A172 (cell line): Measurements from ENCODE around the gene TRIM41. TPM values are rescaled to one million over a fixed set of nuclear protein-coding genes. Genes with fewer than 3 reads are reported as not detected.

Experiments
- DNase-seq: peaks from one replicate; pipeline ENCODE4 v3.0.0-alpha.2; 2015; ENCODE audit warnings: low spot score
- total RNA-seq: library from RNA; depleted of rRNA; stranded (reverse); fragments of >200 nt; shearing (Covaris generic); gene quantifications from 2 replicates; pipeline ENCODE4 v1.2.3, GENCODE V29; 2014

Gene TRIM41
- total RNA-seq, 1 experiment from 2014 or later: 10.3 TPM

GRCh38 chr5:181232593-181232992, 9.5 kb downstream of the TRIM41 start:
- DNase-seq: no peak

DNA sequence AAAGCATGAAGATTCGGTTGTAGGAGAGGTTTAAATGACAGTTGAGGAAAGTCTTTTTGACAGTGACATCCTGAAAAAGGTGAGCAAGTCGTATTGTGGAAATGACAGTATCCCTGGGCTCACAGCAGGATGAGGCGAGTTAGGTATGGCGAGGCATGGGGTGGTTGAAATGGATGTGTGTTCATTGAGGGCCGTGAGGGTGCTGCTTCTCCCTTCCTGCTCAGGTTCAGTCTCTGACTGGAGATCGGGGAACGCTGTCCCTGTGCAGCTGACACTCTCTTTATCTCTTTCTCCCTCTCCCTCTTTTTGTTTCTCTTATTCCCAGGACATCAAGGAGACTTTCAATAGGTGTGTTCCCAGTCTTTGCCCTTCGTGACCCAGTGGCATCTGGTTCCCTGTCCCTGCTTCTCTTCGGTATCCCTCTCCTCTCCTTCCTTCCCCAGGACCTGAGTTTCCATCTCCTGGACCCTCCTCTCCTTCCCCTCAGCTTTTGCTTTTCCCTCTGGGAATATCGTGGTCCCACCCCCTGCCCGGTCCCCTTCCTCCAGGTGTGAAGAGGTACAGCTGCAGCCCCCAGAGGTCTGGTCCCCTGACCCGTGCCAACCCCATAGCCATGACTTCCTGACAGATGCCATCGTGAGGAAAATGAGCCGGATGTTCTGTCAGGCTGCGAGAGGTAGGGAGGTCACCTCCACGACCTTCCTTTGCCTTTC, 10.2 kb downstream of the TRIM41 start:
- no peak for DNase-seq

GRCh38 chr5:181233801-181234454, 10.8 kb downstream of the TRIM41 start:
- DNase-seq: no peak

DNA sequence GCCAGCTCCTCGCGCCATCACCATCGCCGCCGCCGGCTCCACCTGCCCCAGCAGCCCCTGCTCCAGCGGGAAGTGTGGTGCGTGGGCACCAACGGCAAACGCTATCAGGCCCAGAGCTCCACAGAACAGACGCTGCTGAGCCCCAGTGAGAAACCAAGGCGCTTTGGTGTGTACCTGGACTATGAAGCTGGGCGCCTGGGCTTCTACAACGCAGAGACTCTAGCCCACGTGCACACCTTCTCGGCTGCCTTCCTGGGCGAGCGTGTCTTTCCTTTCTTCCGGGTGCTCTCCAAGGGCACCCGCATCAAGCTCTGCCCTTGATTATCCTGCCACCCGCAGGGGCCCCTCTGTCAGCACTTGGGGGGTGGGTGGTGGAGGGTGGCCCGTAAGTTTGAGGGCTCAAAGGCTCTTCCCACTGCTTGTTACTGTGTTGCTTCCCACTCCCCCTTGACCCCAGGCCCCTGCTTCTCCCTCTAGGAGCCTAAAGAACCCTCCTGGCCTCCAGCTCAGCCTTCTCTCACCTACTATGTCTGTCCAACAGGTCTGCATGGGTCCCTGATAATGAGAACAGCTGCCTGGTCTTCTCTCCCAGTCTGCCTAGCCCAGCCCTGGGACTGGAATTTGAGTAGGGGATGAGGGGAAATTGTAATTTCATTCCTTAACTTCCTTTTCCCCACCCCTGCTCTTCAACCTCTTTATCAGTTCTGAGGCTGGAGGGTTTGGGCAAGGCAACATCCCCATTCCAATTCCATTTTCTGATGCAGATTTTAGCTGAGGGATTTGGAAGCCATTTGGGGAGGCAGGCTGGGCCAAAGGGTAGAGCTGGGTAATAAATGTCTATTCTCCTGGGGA, 11.6 kb downstream of the TRIM41 start:
- no peak for DNase-seq

DNA sequence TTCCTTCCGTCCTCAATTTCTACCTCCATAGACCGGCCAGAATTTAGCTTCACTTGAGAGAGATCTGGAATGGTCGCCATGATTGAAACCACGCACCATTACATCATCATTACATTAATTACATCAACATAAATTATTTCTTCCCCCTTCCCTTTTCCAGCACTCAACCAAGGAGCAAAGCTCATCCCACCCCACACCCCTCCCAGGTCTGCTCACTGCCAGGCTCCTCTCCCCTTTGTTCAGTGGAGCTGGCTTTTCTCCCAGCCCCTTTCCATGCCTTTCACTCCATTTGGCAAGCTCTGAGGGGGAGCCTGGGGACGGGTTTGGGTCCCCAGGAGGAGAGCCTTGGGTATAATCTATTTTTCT, 12.2 kb downstream of the TRIM41 start:
- DNase-seq: no peak

DNA sequence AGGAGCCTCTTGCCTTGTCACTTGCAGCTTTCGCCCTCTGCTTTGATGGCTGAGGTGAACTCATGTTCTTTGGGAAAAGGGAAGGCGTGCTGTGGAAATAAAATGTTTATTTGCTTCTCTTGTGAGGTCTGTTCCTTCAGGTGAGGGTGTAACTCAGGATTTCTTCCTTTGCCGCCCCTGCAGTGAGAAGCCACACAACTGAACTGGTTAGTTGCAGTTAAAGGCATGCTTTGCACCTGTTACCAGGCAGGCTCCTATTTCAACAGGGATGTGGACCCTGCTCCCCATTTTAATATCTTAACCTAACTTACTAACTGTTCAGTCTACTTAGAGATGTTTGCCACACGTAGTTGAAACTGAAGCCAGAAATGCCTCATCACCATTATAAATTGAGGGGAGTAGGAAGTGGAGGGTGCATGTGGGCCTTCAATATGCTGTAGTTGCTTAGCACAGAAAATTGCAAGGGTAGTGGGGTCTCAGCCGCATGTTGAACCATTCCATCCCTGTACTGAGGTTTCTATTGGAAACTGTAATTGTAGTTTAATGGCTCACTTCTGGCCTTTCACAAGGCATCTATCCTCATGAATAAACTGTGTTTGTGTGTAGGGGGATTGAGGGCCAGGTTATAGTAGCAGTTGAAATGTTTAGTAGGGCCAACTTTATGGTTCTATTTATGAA, 12.7 kb downstream of the TRIM41 start:
- DNase-seq: no peak

GRCh38 chr5:181236471-181236870, 13.4 kb downstream of the TRIM41 start:
- DNase-seq: no peak

DNA sequence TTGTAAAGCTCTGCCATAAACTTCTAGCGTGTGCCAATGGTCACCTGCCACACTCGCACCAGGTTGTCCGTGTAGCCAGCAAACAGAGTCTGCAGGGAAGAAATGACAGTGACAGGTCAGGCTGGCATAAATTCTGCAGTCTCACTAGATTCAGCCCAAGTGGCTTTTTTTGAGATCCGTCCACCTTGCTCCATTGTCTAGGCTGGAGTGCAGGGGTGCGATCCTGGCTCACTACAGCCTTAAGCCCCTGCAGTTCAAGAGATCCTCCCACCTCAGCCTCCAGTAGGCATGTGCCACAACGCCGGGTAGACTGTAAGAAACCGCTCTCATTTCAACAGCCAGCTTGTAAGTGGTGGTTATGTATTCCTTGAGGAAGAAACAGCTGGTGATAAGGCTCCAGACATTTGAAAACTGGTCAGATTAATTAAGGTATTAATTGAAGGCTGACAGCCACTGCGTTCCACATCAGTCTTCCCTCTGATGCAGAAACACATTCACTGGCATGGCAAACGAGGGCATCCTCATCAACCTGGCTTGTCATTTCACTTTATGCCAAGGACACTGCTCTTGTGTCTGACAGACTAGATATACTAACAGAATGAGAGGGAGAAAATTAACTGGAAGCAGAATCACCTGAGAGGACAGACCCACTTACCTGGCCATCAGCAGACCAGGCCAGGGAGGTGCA, 14.0 kb downstream of the TRIM41 start:
- no peak for DNase-seq

- DNase-seq: no peak
Measured at GRCh38 chr5:181237729-181238385, 14.8 kb downstream of the TRIM41 start.

GRCh38 chr5:181239062-181239663, 16.1 kb downstream of the TRIM41 start:
- DNase-seq: no peak

DNA sequence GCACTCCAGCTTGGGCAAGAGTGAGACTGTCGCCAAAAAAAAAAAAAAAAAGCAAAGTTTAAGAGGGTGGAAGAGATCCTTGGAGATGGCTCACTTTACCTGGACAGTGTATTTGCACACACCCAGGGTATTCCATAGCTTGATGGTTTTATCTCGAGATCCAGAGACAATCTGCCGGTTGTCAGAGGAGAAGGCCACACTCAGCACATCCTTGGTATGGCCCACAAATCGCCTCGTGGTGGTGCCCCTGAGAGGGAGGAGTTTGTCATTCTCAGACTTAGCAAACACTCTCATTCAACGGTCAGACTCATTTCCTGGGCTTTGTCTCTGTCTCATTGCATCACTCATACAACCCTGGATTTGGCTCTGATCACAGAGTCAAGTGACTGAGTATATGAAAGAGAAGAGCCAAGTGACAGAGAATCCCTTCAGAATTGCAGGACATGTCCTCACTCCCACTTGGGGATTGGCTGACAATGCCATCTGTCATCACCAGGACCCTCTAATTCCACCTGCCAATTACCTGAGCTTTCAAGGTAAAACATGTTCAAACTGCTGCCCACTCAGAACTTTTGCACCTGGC, 18.4 kb downstream of the TRIM41 start:
- DNase-seq: peak; percentile 82

DNA sequence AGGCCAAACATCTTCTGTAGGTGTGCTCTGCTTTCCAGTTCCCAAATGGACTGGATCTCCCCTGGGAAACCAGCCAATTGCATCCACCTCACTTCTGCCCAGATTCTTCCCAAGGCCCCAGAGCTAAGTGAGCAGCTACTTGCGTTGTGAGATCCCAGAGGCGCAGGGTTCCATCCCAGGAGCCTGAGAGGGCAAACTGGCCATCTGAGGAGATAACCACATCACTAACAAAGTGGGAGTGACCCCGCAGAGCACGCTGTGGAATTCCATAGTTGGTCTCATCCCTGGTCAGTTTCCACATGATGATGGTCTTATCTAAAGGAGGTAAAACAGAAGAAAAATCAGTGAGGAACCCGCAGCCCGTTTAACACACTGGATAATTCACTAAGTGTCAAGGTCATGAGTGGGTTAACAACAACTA, 19.0 kb downstream of the TRIM41 start:
- no peak for DNase-seq

- DNase-seq: no peak
Measured at GRCh38 chr5:181243018-181243563, 20.0 kb downstream of the TRIM41 start.

GRCh38 chr5:181243564-181244343, 20.7 kb downstream of the TRIM41 start, which contains the start of gene RACK1:
Gene RACK1 (minus strand): TSS chr5:181243906. CDS start chr5:181243800, 106 bp downstream.
- DNase-seq: peak; percentile 91

DNA sequence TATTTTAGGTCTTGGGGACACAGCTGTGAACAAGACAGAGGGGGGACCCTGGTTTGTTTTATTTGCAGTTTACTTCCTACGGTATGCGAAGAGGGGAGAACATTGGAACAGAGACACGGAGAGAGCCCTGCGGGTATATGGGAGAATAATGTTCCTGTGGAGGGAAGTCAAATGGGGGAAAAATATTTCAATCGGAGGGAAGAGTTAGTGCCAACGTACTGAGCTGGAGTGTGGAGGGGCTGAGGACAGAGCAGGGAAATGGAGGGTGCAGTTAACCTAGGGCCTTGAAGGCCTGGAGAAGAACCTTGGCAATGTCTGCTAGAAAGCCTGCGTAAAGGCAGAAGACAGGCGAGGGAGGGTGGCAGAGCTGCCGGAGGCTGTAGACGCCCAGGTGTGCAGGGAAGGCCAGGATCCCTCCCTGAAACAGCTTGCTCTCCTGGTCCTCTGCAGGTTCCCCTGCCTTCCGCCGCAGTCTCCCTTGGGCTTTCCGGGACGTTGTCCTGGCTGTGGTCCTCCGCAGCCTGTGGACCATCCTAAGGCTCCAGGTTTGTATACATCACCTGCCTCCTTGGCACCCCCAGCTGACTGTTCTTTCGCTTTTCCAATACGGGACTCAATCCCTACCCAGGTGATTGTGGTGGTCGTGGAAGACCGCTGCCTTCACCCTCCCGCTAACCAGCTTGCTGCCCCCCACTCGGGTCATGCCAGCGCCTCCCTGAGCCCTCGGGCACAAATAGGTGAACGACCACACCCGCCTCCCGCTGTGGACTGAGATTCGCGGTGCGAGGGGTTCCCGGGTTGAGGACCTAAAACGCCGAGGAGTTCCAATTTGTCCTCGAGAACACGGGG, 22.6 kb downstream of the TRIM41 start:
- DNase-seq: no peak

GRCh38 chr5:181246276-181247049, 23.4 kb downstream of the TRIM41 start:
- peak; percentile 79 for DNase-seq

GRCh38 chr5:181248277-181248676, 25.2 kb downstream of the TRIM41 start:
- DNase-seq: no peak
